ENCODE data around the gene TMEM256.

DNA sequence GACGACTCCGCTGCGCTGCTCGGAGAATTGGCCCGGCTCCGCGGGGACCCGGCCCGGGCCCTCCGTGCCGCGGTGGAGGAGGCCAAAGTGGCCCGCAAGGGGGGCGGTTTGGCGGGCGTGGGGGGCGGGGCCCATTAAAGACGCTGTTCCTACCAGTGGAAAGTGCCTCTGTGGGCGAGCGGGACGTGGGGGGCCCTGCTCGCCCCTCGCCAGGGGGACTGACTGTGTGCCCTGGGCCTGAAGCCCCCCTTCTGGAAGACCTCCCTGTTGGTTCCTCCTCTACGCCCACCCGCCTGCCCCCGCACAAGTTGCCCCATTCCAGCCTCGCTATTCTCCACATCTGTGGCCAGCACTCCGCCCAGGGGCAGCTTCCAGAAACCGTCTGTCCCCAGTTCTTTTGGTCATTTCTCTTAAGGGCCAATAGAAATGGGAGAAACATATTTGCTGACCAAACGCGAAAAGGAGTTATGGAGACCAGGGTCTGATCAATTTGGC, 33.5 kb upstream of the TMEM256 start:
- TF ChIP-seq RAD21 (conservative IDR thresholded peaks at IDR 0.05 in 1 of 2, IDR thresholded peaks at IDR 0.05 in 1 of 2) (no peak), REST (IDR thresholded peaks at IDR 0.05) (no peak), EP300 (IDR thresholded peaks at IDR 0.05) (no peak), CHD2 (IDR thresholded peaks at IDR 0.05; ENCODE audit: low read length, partially characterized antibody) (no peak), NR3C1 (IDR thresholded peaks at IDR 0.05) (no peak), CHD4 (IDR thresholded peaks at IDR 0.05; ENCODE audit: borderline replicate concordance) (no peak), NPAS2 (CRISPR knock-in tag; IDR thresholded peaks at IDR 0.05; ENCODE audit: borderline replicate concordance) (no peak), ESRRA (IDR thresholded peaks at IDR 0.05; ENCODE audit: borderline replicate concordance, low read length) (no peak), JUNB (IDR thresholded peaks at IDR 0.05) (no peak), RFX5 (IDR thresholded peaks at IDR 0.05) (no peak), CEBPB (IDR thresholded peaks at IDR 0.05) (no peak), BHLHE40 (IDR thresholded peaks at IDR 0.05; ENCODE audit: low read depth, low read length) (no peak)
- TF ChIP-seq, protein P1, sequence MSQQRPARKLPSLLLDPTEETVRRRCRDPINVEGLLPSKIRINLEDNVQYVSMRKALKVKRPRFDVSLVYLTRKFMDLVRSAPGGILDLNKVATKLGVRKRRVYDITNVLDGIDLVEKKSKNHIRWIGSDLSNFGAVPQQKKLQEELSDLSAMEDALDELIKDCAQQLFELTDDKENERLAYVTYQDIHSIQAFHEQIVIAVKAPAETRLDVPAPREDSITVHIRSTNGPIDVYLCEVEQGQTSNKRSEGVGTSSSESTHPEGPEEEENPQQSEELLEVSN (IDR thresholded peaks at IDR 0.05; ENCODE audit: borderline replicate concordance, low read depth), result no peak
- TF ChIP-seq, protein P2, sequence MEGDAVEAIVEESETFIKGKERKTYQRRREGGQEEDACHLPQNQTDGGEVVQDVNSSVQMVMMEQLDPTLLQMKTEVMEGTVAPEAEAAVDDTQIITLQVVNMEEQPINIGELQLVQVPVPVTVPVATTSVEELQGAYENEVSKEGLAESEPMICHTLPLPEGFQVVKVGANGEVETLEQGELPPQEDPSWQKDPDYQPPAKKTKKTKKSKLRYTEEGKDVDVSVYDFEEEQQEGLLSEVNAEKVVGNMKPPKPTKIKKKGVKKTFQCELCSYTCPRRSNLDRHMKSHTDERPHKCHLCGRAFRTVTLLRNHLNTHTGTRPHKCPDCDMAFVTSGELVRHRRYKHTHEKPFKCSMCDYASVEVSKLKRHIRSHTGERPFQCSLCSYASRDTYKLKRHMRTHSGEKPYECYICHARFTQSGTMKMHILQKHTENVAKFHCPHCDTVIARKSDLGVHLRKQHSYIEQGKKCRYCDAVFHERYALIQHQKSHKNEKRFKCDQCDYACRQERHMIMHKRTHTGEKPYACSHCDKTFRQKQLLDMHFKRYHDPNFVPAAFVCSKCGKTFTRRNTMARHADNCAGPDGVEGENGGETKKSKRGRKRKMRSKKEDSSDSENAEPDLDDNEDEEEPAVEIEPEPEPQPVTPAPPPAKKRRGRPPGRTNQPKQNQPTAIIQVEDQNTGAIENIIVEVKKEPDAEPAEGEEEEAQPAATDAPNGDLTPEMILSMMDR (IDR thresholded peaks at IDR 0.05), result no peak
